ENCODE data around the gene SPRYD7.
"Not testable (repeated sequence)": the region's sequence is repeated elsewhere in the genome, so short reads cannot be mapped to it uniquely, and the experiment has no call there.

SPRYD7 gene, protein sequence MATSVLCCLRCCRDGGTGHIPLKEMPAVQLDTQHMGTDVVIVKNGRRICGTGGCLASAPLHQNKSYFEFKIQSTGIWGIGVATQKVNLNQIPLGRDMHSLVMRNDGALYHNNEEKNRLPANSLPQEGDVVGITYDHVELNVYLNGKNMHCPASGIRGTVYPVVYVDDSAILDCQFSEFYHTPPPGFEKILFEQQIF

DNA sequence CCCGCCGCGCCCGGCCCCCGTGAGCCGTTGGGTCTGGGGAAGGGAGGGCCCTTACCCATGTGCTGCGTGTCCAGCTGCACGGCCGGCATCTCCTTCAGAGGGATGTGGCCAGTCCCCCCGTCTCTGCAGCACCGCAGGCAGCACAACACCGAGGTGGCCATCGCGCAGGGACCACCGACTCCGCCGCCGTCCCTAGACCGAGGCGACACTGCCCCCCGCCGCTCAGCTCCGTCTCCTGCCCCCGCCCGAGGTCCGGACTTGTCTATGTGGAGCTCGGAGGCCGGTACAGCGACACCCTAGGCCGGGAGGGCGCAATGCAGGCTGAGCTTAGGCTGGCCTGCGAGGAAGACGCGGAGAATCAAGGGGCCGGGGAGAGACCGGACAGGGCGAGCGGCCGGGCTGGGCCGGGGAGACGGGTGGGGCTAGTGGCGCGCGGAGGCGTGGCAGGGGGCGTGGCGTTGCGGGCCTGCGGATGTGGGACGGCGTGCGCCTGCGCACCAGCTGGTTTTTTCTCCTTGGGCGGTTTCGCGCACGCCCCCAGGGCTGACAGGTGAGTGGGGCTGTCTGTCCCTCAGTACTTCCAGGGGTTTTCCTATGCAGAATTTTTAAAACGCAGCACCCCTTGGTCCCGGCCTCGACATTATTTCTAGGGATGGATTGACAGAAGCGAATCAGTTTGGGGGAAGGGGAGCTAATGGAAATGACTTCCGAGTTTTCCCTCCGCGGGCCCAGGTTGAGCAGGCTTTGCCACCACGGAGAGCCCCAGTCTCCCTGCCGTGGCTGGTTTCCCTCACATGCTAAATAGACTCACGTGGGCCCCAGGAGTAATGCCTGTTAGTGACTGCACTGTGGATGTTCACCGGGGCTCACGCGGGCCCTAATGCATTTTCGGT is at the start of gene SPRYD7:
SPRYD7 (minus strand) TSS at position 266 of the 893 bp plus-strand sequence; CDS start at position 161, 105 bp downstream.
- in situ Hi-C loops (cut with MboI; ENCODE audit: low sequenced_read_pairs): no loop called here

DNA sequence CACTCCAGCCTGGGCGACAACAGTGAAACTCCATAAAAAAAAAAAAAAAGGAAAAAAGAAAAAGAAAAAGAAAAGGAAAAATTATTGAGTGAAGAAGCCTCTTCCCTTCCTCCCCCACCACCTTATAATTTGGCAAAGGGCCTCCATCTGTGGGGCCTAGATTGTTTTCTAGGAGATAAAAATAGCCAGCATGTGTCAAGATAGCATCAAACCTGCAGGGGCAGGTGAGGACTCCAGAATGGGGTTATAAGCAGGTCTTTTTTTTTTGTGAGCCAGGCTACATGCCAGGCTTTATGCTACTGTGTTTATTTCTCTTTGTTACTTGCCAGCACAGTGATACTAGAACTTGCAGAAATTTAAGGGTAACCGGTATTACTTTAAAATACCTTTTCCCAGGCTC is 49.0 kb upstream of the SPRYD7 start:
- in situ Hi-C loops (cut with MboI; ENCODE audit: low sequenced_read_pairs): loop anchor here (25.0 kb wide), 3 partner anchors 827 to 1077 kb away; partner anchors contain the start of gene RNASEH2B

DNA sequence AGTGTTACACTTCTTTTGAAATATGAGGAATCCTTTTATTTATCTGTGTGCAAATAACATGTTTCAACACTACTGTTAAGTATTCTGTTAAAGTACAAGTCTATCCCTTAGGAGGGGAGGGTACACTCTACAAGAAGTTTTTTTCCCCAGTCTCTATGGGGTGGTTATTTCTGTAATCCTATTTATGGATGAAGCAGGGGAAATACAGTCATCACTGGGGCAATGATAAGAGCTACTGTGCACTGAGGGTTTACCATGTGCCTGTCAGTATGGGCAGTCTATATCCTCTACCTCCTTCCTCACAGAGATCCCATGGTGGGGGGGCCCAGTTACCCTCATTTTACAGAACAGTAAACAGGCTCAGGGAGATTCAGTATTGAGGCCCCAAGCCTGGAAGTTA is 44.1 kb upstream of the SPRYD7 start:
- in situ Hi-C loops (cut with MboI; ENCODE audit: low sequenced_read_pairs): loop anchor here (25.0 kb wide), 3 partner anchors 832 to 1082 kb away; partner anchors contain the start of gene RNASEH2B

DNA sequence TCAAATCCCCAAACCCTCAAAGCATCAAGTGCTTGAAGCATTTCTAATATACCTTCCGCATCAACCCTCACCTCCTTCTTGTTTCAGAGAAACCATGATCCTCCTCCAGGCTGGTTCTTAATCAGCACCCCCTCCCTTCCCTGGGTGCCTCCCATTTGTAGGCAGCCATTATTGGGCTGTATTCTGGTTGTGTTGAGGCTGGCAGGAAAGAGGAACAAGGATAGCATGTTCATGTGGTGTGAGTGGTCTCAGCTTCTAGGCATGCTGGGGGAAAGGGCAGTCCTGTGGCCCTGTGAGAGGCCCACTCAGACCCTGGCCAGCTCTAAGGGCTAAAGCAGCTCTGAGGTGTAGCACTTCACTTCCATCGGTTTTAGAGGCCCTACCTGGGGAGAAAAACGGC is 41.9 kb upstream of the SPRYD7 start:
- in situ Hi-C loops (cut with MboI; ENCODE audit: low sequenced_read_pairs): loop anchor here (25.0 kb wide), 3 partner anchors 834 to 1084 kb away; partner anchors contain the start of gene RNASEH2B

DNA sequence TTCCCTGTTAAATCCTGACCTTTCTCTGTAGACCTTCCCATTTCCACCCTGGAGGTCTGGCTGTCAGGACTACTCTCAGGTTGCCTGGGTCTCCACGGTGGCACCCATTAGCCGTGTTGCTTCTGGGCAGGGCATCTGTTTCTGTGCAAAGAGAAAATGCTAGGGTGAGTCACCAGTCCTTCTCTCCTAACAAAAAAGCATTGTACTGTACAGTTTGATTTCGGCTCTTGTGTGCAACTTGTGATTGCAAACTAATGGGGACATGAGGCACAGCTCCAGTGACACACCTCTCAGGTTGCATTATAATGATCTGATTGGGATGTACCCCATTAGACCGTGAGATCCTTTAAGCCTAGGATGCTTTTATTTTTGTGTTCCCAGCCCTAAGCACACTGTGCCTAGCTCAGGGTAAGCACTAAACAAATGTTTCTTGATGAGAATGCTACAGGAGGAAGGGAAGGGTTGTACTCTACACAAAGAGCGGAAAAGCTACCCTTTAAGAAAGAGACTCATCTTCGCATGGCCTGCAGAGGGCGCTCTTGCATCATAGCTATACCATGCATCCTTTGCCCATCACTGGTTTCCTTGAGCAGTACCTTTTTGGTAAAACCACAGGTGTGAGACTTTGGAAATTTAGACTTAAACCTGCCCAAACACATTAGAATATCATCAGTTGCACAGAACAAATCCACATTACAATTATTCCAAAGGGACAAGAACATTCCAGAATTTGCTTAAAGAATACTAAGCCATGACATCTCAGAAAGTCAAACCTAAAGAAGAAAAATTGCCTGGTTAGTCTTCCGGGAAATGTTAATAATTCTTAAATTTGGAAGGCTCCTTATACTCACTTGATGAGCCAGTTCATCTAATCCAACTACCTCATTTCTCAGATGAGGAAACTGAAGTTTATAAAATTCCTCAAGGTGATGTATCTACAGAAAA is 40.4 kb upstream of the SPRYD7 start:
- in situ Hi-C loops (cut with MboI; ENCODE audit: low sequenced_read_pairs): loop anchor here (25.0 kb wide), 3 partner anchors 836 to 1086 kb away; partner anchors contain the start of gene RNASEH2B

DNA sequence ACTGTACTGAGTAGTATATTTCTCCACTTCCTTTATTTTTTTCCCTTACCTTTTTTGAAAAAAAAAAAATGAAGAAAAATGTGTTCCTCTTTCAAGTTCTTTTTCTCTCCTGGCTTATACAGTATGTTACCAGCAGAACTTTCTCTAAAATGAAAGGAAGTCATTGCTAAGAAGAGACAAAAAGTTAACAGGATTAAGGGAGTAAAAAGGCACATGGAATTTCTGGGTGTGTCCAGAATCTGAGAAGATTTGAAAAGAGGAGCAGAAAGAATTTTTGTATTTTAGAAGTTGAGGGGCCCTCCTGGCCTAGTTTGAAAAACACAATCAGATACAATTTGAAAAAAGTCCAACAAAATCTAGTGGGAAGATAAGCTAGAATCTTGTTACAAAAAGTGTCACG is 39.7 kb upstream of the SPRYD7 start:
- in situ Hi-C loops (cut with MboI; ENCODE audit: low sequenced_read_pairs): loop anchor here (25.0 kb wide), 3 partner anchors 836 to 1086 kb away; partner anchors contain the start of gene RNASEH2B

DNA sequence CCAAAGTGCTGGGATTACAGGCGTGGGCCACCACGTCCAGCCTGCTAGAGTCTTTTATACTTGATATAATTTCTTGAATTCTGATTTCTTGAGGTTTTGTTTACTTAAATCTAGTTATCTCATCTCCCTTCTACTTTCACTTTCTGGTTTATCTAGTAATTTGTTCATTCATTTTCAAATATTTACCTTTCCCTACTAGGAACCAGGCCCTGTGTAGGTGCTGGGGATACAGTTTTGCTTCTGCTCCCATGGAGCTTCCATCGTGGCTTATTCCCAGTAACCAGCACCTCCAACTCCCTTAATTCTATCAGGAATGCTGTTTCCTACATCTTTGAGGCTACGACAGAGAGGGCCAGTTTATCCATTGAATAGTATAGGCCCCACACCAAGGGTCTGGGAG is 36.6 kb upstream of the SPRYD7 start:
- in situ Hi-C loops (cut with MboI; ENCODE audit: low sequenced_read_pairs): no loop called here

DNA sequence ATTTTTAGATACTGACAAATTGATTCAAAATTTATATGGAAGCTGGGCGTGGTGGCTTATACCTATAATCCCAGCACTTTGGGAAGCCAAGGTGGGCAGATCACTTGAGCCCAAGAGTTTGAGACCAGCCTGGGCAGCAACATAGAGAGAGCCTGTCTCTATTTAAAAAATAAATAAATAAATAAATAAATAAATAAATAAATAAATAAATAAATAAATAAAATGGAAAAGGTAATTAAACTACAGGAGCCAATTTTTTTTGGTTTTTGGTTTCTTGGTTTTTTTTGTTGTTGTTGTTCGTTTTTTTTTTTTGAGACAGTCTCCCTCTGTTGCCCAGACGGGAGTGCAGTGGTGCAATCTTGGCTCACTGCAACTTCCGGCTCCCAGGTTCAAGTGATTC is 31.3 kb upstream of the SPRYD7 start:
- in situ Hi-C loops (cut with MboI; ENCODE audit: low sequenced_read_pairs): no loop called here

DNA sequence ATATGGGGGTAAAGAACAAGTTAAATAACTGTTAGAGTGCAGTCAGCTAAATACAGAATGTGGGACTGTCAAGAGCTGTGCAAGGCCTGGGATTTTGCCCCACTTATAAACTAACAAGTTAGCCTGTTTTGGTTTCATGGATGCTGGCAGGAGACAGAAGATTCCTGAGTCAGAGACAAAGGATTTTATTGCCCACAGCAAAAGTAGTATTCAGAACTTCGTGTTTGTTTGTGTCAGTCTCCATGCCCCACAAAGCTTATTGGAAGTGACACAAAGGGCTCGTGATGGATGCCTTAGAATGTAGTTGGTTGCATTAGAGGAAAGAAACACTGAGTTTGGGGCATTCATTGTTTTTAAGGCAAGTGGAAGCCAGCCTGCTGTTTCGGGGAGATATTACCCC is 22.2 kb upstream of the SPRYD7 start:
- in situ Hi-C loops (cut with MboI; ENCODE audit: low sequenced_read_pairs): no loop called here

DNA sequence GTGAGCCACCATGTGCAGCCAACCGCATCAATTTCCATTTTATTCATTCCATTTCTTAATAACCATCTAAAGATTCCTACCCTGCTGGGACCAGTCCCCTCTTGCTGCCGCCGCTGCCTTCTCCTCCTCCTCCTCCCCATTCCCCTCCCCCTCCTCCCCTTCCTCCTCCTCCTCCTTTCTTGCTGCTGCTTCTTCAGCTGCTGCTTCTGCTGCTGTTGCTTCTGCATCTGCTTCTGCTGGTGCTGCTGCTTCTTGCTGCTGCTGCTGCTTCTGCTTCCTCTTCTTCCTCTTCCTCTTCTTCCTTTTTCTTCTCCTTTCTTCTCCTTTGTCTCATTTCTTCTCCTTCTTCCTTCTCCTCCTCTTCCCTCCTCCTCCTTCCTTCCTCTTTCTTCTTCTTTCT is 20.0 kb upstream of the SPRYD7 start:
- in situ Hi-C loops (cut with MboI; ENCODE audit: low sequenced_read_pairs): no loop called here

DNA sequence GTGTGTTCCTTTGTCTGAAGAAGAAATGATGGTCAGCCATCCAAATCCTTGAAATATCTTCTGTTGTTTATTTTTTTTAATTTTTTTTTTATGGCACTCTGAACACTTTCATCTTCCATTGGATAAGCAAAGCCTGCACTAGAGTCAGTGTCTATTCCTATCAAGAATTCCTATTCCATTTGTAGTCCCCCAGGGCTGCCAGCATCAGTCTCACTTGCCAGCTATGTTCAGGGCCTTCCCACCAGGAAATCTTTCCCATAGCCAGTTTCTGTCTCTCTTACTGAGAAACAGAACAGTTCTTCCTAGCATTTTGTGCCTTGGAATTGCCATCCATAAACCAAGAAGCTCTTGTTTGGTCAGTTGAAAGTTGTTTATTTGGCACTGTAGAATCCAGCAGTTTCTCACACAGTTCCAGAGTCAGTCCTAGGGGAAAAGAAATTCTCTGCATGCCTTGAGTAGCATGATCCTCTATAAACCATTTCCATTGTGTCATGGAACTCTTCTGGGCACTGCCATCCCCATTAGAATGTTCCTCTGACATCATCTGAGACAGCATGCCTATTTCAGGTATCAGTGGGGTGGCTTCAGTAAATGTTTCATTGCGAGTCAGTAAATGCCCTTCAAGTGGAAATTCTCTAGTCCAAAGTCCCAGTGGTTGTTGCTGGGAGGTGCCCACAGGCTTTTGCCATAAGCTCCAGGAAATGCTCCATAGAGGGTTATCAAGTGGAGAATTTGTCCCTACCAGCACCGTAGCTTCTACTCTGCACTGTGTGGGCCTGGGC is 18.7 kb upstream of the SPRYD7 start:
- in situ Hi-C loops (cut with MboI; ENCODE audit: low sequenced_read_pairs): no loop called here

DNA sequence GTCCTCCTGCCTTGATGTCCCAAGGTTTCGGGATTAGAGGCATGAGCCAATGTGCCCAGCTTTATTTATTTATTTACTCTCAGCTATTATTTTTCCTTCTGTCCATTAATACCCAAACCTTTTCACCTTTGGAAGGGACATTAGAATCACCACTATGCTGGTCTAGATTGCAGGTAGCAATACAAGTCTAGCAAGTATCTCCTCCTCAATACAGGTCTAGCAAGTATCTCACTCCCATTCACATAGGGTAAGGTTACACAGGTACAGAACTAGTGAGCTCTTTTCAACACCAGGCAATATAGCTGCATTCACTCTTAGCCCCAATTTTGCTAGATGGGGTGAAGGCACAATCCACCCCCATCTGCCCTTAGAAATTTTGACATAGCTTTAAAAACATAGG is 17.4 kb upstream of the SPRYD7 start:
- in situ Hi-C loops (cut with MboI; ENCODE audit: low sequenced_read_pairs): no loop called here

DNA sequence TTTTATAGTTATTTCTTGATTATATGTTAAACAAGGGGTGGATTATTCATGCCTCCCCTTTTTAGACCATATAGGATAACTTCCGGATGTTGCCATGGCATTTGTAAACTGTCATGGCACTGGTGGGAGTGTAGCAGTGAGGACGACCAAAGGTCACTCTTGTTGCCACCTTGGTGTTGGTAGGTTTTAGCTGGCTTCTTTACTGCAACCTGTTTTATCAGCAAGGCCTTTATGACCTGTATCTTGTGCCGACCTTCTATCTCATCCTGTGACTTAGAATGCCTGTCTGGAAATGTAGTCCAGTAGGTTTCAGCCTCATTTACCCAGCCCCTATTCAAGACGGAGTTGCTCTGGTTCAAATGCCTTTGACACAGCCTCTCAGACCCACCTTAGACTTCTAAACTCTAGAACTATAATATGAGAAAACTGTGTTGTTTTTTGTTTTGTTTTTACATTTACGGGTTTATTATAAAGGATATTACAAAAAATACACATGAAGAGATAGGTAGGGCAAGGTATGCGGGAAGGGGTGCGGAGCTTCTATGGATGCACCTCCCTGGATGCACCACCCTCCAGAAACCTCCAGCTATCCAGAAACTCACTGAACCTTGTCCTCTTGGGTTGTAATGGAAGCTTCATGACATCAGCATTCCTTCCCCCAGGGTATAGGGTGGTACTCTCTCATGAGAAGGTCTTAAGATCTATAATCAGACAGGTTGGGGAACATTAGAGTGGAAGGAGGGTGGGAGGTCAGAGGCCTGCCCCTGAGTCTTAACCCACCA is 15.8 kb upstream of the SPRYD7 start:
- in situ Hi-C loops (cut with MboI; ENCODE audit: low sequenced_read_pairs): no loop called here

DNA sequence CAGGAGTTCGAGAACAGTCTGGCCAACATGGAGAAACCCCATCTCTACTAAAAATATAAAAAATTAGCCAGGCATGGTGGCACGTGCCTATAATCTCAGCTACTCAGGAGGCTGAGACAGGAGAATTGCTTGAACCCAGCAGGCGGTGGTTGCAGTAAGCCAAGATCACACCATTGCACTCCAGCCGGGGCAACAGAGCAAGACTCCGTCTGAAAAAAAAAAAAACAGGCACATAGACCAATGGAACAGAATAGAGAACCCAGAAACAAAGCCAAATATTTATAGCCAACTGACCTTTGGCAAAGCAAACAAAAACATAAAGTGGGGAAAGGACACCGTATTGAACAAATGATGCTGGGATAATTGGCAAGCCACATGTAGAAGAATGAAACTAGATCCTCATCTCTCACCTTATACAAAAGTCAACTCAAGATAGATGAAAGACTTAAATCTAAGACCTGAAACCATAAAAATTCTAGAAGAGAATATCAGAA is 12.7 kb upstream of the SPRYD7 start:
- in situ Hi-C loops (cut with MboI; ENCODE audit: low sequenced_read_pairs): not testable (repeated sequence)

DNA sequence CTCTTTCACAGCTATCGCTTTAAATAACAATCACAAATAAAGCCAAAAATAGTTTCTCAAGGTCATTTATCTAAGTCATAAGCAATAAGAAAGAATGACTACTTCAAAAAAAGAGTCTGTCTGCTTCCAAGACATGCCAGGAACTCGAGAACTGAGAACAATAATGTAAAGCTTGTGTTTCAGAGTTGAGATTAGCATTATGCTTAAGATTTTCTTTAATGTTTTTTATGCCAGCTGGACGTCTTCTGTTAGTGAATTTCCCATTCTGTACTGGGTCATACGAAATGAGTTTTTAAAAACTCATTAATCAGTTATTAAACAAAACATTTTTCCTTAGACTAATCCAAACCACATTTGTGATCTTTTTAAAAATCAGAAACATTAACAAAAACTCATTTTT is 3.2 kb upstream of the SPRYD7 start:
- in situ Hi-C loops (cut with MboI; ENCODE audit: low sequenced_read_pairs): no loop called here

DNA sequence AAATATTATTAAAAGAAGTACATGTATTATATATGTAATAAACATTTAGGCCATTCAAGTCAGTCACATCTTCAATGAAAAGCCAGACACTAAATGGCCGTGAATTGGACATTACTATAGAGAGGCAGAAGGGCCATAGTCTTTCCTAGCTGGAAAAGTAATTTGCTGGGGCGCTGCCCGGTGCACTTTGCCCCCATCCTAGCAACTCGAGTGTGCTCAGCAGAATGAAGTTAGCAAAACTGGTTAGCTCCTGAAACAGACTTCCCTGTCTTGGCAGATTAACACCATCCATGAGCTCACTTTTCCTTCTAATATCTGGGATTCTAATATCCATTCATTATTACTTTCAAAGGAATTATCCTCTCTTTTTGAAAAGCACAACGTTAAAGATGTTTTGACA is 2.8 kb upstream of the SPRYD7 start:
- in situ Hi-C loops (cut with MboI; ENCODE audit: low sequenced_read_pairs): no loop called here

DNA sequence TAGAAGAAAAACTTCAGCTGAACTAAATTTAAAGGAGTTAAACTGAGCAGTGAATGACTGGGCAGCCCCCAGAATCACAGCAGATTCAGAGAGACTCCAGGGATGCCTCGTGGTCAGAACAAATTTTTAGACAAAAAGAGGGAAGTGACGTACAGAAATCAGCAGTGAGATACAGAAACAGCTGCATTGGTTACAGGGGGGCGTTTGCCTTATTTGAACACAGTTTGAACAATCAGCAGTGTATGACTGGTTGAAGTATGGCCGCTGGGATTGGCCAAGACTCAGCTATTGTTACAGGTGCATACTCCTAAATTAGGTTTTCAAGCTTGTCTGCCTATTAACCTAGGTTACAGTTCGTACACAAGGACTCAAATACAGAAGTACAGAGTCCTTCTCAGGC is 2.2 kb upstream of the SPRYD7 start:
- in situ Hi-C loops (cut with MboI; ENCODE audit: low sequenced_read_pairs): no loop called here

DNA sequence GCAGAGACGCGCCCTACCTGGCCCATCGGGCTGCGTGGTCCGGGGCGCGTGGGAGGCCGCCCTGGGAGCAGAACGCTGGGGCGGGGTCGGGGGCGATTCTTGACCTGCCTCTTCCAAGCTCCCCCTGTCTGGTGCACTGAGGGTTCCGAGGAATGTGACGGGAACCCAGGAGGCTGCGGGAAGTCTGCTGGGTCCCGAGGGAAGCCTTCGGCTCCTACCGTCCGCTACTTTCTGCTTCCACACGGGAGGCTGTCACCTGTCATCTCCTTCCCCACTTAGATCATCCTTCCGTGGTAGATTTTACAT is 781 bp upstream of the SPRYD7 start:
- in situ Hi-C loops (cut with MboI; ENCODE audit: low sequenced_read_pairs): no loop called here

All from HL-60/S4 treated with retinoic acid at 250 ng/mL for 4 days and 3 days (cell line).